GM23338 (cell line): ENCODE data around the gene RPL22. TPM values are rescaled to one million over a fixed set of nuclear protein-coding genes. Genes with fewer than 3 reads are reported as not detected.

Experiments used
- ATAC-seq: fragments of 200-7000 bp; cut with Tn5 transposase; 3 replicates; pipeline ENCODE4 v1.9.1; 2020
- DNase-seq: peaks from one replicate; pipeline ENCODE4 v3.0.0-alpha.2; 2015; ENCODE audit warnings: low spot score
- H2AFZ ChIP-seq: fragments of 200-600 bp; sonication (generic); 2 replicates; pipeline ENCODE4 v1.8.0; 2016; ENCODE audit warnings: antibody characterized with exemption, mild to moderate bottlenecking, moderate library complexity
- H3F3A ChIP-seq: fragments of 200-600 bp; sonication (generic); replicated peaks from 2 replicates; pipeline ENCODE4 v1.8.0; 2017; ENCODE audit warnings: antibody characterized with exemption, mixed run types, low read depth
- H3K27ac ChIP-seq: fragments of 200-600 bp; sonication (generic); 2 replicates; pipeline ENCODE4 v1.6.1; 2016; ENCODE audit warnings: low read depth
- H3K27me3 ChIP-seq: fragments of 200-600 bp; sonication (generic); 2 replicates; pipeline ENCODE4 v1.8.0; 2016; ENCODE audit warnings: mild to moderate bottlenecking, mixed run types, moderate library complexity; ENCODE audit not compliant: insufficient read depth
- H3K36me3 ChIP-seq: fragments of 200-600 bp; sonication (generic); 2 replicates; pipeline ENCODE4 v1.8.0; 2016; ENCODE audit warnings: mild to moderate bottlenecking; ENCODE audit not compliant: insufficient read depth
- H3K4me1 ChIP-seq: fragments of 200-600 bp; sonication (generic); 2 replicates; pipeline ENCODE4 v1.8.0; 2016; ENCODE audit warnings: mild to moderate bottlenecking, moderate library complexity; ENCODE audit not compliant: insufficient read depth
- H3K4me2 ChIP-seq: fragments of 200-600 bp; sonication (generic); 2 replicates; pipeline ENCODE4 v1.7.1; 2017; ENCODE audit warnings: mixed run types
- H3K4me3 ChIP-seq: fragments of 200-600 bp; sonication (generic); 2 replicates; pipeline ENCODE4 v1.6.1; 2016; ENCODE audit warnings: mixed run types
- H3K79me2 ChIP-seq: fragments of 200-600 bp; sonication (generic); replicated peaks from 2 replicates; pipeline ENCODE4 v1.8.0; 2017; ENCODE audit warnings: mild to moderate bottlenecking; ENCODE audit not compliant: insufficient read depth
- H3K9me2 ChIP-seq: fragments of 200-600 bp; sonication (generic); 2 replicates; pipeline ENCODE4 v1.8.0; 2017; ENCODE audit not compliant: insufficient read depth
- H4K20me1 ChIP-seq: fragments of 200-600 bp; sonication (generic); replicated peaks from 2 replicates; pipeline ENCODE4 v1.8.0; 2017; ENCODE audit warnings: mild to moderate bottlenecking; ENCODE audit not compliant: insufficient read depth
- H3K27ac Mint-ChIP-seq: 2 replicates; pipeline ENCODE4 v1.8.0; 2020; ENCODE audit warnings: inconsistent platforms, mild to moderate bottlenecking, moderate library complexity, mixed read lengths
- H3K27me3 Mint-ChIP-seq: 3 replicates; pipeline ENCODE4 v1.8.0; 2022; ENCODE audit warnings: low read depth, mild to moderate bottlenecking, moderate library complexity, mixed read lengths, inconsistent platforms; ENCODE audit not compliant: insufficient read depth, poor library complexity
- H3K36me3 Mint-ChIP-seq: 3 replicates; pipeline ENCODE4 v1.8.0; 2021; ENCODE audit warnings: low read depth, mild to moderate bottlenecking, inconsistent platforms, moderate library complexity, mixed read lengths
- H3K4me1 Mint-ChIP-seq: 3 replicates; pipeline ENCODE4 v1.8.0; 2020; ENCODE audit warnings: mild to moderate bottlenecking, inconsistent platforms, mixed read lengths
- H3K4me3 Mint-ChIP-seq: 3 replicates; pipeline ENCODE4 v1.8.0; 2021; ENCODE audit warnings: moderate library complexity, mild to moderate bottlenecking, inconsistent platforms, mixed read lengths
- H3K9me3 Mint-ChIP-seq: 3 replicates; pipeline ENCODE4 v1.8.0; 2020; ENCODE audit warnings: moderate library complexity, mild to moderate bottlenecking, inconsistent platforms, mixed read lengths
- CREB1 ChIP-seq: fragments of 250-450 bp; sonication (Bioruptor Pico); IDR thresholded peaks from 2 replicates; pipeline ENCODE4 v1.5.0; 2020; ENCODE audit warnings: low read depth, mild to moderate bottlenecking, moderate library complexity
- CTCF ChIP-seq, 2 experiments: fragments of 200-600 bp in 1 of 2; sonication (generic) in 1 of 2; conservative IDR thresholded peaks; 2 replicates each; pipeline versions ENCODE4 v1.5.1 to v1.6.1; 2016 to 2017; ENCODE audit warnings: antibody characterized with exemption in 2 of 2, low read depth in 2 of 2, mild to moderate bottlenecking in 2 of 2, moderate library complexity in 1 of 2
- EZH2 ChIP-seq: fragments of 200-600 bp; sonication (generic); IDR thresholded peaks from one replicate; pipeline ENCODE4 v1.8.0; 2017; ENCODE audit warnings: antibody characterized with exemption, mild to moderate bottlenecking, low read depth; ENCODE audit not compliant: unreplicated experiment
- EZH2phosphoT487 ChIP-seq: fragments of 200-600 bp; sonication (generic); IDR thresholded peaks from one replicate; pipeline ENCODE4 v1.8.1; 2018; ENCODE audit warnings: antibody characterized with exemption; ENCODE audit not compliant: unreplicated experiment
- JUNB ChIP-seq: IDR thresholded peaks from one replicate; pipeline ENCODE4 v1.6.1; 2016; ENCODE audit warnings: antibody characterized with exemption; ENCODE audit not compliant: unreplicated experiment
- NANOG ChIP-seq: IDR thresholded peaks from 2 replicates; pipeline ENCODE4 v1.6.1; 2016; ENCODE audit warnings: antibody characterized with exemption, borderline replicate concordance
- POLR2AphosphoS5 ChIP-seq: IDR thresholded peaks from 2 replicates; pipeline ENCODE4 v1.6.1; 2016; ENCODE audit warnings: antibody characterized with exemption, low read depth
- STAT1 ChIP-seq: IDR thresholded peaks from one replicate; pipeline ENCODE4 v1.6.1; 2016; ENCODE audit warnings: antibody characterized with exemption; ENCODE audit not compliant: unreplicated experiment
- ZNF331 ChIP-seq: fragments of 250-450 bp; sonication (Bioruptor Pico); IDR thresholded peaks from 2 replicates; pipeline ENCODE4 v1.5.0; 2020; ENCODE audit warnings: low read depth, mild to moderate bottlenecking, moderate library complexity
- polyA plus RNA-seq: library from polyadenylated mRNA; unstranded; fragments of >200 nt; fragmentation: Nextera tagmentation; extraction: Ambion mirVana; gene quantifications from 2 replicates; pipeline ENCODE4 v1.2.1, GENCODE V29; 2016
- total RNA-seq: library from RNA; depleted of rRNA; stranded (reverse); fragments of >200 nt; shearing (Covaris generic); gene quantifications from 2 replicates; pipeline ENCODE4 v1.2.3, GENCODE V29; 2014
- TF ChIP-seq, protein P1 (sequence below): IDR thresholded peaks from one replicate; pipeline ENCODE4 v1.6.1; 2018; ENCODE audit warnings: antibody characterized with exemption; ENCODE audit not compliant: unreplicated experiment

RPL22 gene
- total and polyA plus RNA-seq, 2 experiments from 2014 or later = 145 to 818 TPM

DNA sequence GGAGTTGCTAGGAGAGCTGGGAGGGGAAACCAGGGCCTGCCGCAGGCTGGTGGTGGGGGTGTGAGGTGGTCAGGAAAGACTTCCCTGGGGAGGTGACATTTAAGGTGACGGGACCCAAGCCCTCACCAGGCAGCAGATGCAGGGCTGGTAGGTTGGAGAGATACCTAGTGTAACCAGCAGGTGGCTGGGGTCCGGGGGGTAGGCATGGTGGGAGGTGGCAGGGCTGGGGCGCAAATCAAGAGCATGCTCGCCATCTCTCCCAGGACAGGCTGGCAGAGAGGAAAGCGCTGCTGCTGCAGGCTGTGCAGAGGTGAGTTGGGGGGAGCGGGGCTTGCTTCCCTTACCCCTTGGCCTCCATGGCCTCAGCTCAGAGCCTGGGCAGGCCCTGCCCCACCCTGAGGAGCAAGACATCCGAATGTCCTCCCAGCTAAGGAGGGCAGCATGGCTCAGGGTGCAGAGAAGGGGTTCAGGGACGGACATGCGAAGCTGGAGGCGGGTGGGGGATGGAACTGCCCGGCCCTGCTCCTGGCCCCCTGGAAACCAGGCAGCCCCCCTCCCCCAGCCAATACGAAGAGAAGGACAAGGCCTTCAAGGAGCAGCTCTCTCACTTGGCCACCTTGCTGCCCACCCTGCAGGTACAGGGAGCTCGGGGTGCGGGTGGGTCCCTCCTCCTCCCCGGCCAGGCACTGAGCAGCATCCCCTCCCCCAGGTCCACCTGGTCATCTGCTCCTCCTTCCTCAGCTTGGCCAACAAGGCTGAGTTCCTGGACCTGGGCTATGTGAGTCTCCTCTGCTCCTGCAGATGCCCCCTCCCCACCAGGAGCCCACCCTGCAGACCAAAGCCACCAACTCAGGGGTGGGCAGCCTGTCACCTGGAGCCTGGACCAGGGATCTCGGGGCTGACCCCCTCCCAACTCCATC is 10.5 kb upstream of the RPL22 start (continued):
- TF ChIP-seq ZNF331 (CRISPR knock-in tag) (no peak), CTCF (conservative IDR thresholded peaks at IDR 0.05; ENCODE audit: low read depth in 2 of 2) (peak; percentile 44 to 49)

DNA sequence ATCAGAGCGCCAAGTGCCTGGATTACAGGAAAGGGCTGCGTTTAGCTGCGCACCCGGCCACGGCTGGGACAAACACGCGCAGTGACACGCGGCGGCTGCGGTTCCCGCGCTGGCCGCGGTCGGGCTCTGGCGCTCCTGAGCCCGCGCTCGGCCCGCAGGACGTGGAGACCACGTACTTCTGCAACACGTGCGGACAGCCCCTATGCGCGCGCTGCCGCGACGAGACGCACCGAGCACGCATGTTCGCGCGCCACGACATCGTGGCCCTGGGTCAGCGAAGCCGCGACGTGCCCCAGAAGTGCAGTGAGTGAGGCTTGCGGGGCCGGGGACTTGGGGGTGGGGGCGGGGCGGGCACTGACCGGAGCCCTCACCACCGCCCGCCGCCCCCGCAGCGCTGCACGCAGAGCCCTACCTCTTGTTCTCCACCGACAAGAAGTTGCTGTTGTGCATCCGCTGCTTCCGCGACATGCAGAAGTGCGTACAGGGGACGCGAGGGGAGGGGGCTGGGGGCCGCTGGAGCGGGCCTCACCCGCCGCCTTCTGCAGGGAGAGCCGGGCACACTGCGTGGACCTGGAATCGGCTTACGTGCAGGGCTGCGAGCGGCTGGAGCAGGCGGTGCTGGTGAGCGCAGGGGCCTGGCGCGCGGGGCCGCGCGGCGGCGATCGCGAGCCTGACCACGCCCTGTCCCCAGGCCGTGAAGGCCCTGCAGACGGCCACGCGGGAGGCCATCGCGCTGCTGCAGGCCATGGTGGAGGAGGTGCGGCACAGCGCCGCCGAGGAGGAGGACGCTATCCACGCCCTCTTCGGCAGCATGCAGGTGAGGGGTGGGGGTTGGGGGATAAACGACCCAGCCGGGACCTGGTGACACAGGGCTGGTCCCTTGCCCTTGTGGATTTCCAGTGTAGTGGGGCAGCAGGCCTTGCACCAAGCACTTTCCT is 9.6 kb upstream of the RPL22 start:
- Mint-ChIP-seq H3K36me3 (no peaks in the 10 kb centered on the region), H3K9me3 (no peaks in the 10 kb centered on the region; the same call in 2 of the 3 replicates), H3K4me1 (peaks cover 24% of the 10 kb centered on the region), H3K27ac (no peak overlapping the region), H3K4me3 (peak overlapping the region; percentile 66), H3K27me3 (peaks cover 43% of the 10 kb centered on the region)
- ATAC-seq (peak; percentile 14), DNase-seq (peak; percentile 61)
- H3K27ac ChIP-seq = no peak overlapping the region
- peak overlapping the region; percentile 85 for H3K4me2 ChIP-seq
- H3K4me1 ChIP-seq = peaks cover 27% of the 10 kb centered on the region
- peak overlapping the region; percentile 55 for H3K4me3 ChIP-seq
- H2AFZ ChIP-seq = peak overlapping the region; percentile 78
- no peaks in the 10 kb centered on the region for H3K36me3 ChIP-seq
- H4K20me1 ChIP-seq = no peaks in the 10 kb centered on the region
- H3F3A ChIP-seq = 0 out of 2 replicates have a peak, but pooled peaks cover 10% of the 10 kb centered on the region
- H3K79me2 ChIP-seq = no peaks in the 10 kb centered on the region
- H3K9me2 ChIP-seq = no peaks in the 10 kb centered on the region
- TF ChIP-seq CTCF (conservative IDR thresholded peaks at IDR 0.05; ENCODE audit: low read depth in 2 of 2) (peak; percentile 31 to 45), STAT1 (no peak), NANOG (no peak), POLR2AphosphoS5 (peak; percentile 29; the same call in 1 of the 2 replicates), CREB1 (CRISPR knock-in tag) (0 out of 2 replicates have a peak, but pooled peaks have one; percentile 38), EZH2 (peak; percentile 5), EZH2phosphoT487 (no peak), JUNB (no peak)
- TF ChIP-seq, protein P1, sequence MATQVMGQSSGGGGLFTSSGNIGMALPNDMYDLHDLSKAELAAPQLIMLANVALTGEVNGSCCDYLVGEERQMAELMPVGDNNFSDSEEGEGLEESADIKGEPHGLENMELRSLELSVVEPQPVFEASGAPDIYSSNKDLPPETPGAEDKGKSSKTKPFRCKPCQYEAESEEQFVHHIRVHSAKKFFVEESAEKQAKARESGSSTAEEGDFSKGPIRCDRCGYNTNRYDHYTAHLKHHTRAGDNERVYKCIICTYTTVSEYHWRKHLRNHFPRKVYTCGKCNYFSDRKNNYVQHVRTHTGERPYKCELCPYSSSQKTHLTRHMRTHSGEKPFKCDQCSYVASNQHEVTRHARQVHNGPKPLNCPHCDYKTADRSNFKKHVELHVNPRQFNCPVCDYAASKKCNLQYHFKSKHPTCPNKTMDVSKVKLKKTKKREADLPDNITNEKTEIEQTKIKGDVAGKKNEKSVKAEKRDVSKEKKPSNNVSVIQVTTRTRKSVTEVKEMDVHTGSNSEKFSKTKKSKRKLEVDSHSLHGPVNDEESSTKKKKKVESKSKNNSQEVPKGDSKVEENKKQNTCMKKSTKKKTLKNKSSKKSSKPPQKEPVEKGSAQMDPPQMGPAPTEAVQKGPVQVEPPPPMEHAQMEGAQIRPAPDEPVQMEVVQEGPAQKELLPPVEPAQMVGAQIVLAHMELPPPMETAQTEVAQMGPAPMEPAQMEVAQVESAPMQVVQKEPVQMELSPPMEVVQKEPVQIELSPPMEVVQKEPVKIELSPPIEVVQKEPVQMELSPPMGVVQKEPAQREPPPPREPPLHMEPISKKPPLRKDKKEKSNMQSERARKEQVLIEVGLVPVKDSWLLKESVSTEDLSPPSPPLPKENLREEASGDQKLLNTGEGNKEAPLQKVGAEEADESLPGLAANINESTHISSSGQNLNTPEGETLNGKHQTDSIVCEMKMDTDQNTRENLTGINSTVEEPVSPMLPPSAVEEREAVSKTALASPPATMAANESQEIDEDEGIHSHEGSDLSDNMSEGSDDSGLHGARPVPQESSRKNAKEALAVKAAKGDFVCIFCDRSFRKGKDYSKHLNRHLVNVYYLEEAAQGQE = no peak
- peaks cover 48% of the 10 kb centered on the region for H3K27me3 ChIP-seq
